HG03521 (cell line): ENCODE measurements around the gene ITGA1.
"Not testable (repeated sequence)": the region's sequence is repeated elsewhere in the genome, so short reads cannot be mapped to it uniquely, and the experiment has no call there.

Source experiments
- ATAC-seq: cut with Tn5 transposase; IDR thresholded peaks from one replicate; pipeline ENCODE4 v1.9.1; 2021; ENCODE audit warnings: mild to moderate bottlenecking, moderate library complexity; ENCODE audit not compliant: unreplicated experiment

ITGA1 gene

DNA sequence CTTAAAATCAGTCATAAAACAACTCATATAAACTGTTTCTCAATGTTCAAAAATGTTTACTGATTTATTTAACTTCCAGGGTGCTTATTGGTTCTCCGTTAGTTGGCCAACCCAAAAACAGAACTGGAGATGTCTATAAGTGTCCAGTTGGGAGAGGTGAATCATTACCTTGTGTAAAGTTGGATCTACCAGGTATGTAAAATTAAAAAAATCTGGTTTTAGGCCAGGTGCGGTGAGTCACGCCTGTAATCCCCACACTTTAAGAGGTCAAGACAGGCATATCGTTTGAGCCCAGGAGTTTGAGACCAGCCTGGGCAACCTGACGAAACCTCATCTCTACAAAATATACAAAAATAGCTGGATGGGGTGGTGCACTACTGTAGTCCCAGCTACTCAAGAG lies 73.7 kb downstream of the ITGA1 start:
- ATAC-seq: no peak

- ATAC-seq: no peak
These were observed 76.1 kb downstream of the ITGA1 start for GRCh38 chr5:52863715-52864290.

DNA sequence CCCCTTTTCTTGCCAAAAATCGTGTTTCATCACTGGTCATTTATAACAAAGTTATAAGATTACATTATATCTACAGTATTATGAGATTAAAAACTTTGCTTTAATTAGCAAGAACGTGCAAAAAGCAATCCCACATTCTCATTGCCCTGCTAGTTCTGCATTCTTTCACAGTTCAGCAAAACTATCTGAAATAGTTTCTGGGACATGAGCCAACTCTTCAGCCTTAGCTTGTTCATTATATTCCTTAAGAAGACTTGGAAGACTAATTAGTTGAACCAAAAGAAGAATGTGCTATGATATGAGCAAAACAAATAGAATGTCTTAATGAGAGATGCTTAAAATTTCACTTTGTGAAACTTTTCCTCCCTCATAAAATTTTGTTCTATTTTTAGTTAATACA lies 76.7 kb downstream of the ITGA1 start:
- ATAC-seq: no peak

GRCh38 chr5:52864884-52865283 lies 77.2 kb downstream of the ITGA1 start:
- no peak for ATAC-seq

- ATAC-seq: not testable (repeated sequence)
These were observed 78.3 kb downstream of the ITGA1 start for GRCh38 chr5:52865991-52866390.

- ATAC-seq: no peak
These were observed 80.1 kb downstream of the ITGA1 start for GRCh38 chr5:52867809-52868208.

DNA sequence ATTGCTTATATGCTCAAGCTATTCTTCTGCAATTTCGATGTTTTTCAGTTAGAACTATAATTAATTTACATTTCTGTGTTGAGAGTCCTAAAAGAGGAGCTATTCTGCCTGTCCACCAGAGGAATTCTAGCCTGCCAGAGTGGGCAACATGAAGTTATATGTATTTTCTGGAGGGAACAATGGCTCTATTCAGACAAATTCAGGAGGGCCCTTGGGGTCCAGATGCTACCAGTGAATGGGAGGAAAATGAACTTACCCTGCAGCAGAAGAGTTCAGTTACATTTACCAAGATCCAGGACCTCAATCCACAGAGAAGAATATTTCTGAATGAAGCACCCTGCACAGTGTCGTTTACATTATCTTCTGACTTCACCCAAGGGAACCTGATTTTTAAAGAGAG lies 80.7 kb downstream of the ITGA1 start:
- no peak for ATAC-seq

DNA sequence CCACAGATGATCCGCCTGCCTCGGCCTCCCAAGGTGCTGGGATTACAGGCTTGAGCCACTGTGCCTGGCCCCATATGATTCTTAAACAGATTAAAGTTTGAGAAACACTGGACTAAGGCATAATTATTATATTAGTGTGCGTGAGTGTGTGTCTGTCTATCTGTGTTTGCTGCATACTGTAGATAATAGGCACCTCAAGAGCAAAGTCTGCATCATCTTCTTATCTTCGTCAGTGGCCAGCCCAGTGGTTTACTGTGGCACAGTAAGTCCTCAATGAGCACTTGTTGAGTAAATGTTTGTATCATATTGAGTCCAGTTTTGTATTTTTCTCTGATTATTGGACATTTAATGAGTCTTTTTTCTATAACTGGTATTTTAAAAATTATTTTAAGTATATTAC lies 81.7 kb downstream of the ITGA1 start:
- no peak for ATAC-seq

GRCh38 chr5:52870448-52870847 lies 82.7 kb downstream of the ITGA1 start:
- no peak for ATAC-seq

- ATAC-seq: no peak
These were observed 88.1 kb downstream of the ITGA1 start for GRCh38 chr5:52875827-52876226.

DNA sequence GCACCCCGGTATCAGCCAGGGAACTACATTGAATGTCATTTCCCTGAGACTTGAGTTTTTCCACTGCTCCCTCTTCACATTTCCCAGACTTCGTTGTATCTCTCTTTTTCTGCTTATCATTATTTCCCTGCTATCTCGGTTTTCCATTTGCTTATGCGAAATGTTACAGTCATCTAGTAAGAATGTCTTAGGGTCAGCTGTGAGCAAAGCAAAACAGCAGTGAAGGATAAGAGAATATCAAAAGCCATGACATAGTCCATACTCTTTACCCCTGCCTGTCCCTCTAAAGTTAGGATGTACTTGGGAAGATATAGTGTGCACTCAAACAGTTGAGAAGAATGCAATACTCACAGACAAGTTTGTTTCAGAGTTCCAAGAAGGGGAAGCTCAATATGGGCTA lies 88.7 kb downstream of the ITGA1 start:
- ATAC-seq: no peak

DNA sequence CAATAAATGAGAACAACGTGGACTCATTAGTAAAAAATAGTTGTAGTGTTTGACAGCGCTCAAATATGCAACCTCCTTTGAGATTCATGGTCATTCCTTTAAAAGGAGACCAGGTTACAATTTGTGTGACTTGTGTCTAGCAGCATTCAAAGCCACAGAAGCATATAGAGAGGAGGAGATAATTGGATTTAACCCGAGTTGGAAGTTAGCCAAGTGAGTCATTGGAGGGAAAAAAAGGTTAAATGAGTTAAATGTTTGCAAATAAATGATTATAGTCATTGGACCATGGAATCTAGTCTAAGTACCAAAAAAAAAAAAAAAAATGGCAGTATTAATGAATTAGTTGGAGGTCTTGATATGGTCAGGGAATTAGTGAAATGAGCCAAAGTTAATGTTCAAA lies 90.9 kb downstream of the ITGA1 start:
- ATAC-seq: no peak

GRCh38 chr5:52880541-52880940 lies 92.8 kb downstream of the ITGA1 start:
- ATAC-seq: no peak

- ATAC-seq: no peak
These were observed 93.8 kb downstream of the ITGA1 start for GRCh38 chr5:52881468-52881867.

- no peak for ATAC-seq
These were observed 95.4 kb downstream of the ITGA1 start for GRCh38 chr5:52883110-52883509.

GRCh38 chr5:52884453-52884852 lies 96.7 kb downstream of the ITGA1 start:
- ATAC-seq: no peak

DNA sequence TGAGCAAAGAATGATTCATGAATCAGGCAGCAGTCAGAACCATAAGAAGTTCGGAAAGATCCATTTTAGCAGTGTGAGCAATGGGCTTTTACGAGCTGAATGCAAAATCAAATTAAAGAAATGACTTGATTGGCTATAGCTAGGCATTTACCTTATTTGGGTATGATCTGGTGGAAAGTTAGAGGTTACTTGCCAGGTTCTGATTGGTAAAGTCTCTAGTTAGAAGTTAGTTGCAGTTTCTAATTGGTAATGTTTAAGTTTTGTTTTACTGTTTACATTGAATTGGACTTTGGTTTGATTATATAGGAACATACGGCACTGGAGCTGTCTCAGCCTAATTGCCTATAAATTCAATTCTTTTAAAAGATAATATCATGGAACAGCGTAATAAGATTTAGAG lies 97.9 kb downstream of the ITGA1 start:
- no peak for ATAC-seq

DNA sequence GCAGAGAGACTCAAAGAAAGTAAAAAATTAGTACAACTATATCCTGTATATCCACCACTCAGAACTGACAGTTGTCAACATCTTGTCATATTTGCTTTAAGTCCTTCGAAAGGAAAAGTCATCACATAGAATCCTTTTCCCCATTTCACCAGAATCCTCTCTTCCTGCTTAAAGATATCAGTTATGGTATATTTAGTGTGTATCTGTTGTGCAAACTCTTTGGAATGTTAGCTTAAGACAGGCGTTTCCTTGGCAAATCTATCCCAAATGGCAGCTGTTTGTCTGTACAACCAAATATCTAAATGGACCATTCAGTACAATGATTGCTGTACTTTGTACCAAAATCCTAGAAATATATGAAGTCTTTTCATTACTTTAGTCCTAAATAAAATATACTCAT lies 98.5 kb downstream of the ITGA1 start:
- ATAC-seq: no peak

- no peak for ATAC-seq
These were observed 99.3 kb downstream of the ITGA1 start for GRCh38 chr5:52887066-52887465.

DNA sequence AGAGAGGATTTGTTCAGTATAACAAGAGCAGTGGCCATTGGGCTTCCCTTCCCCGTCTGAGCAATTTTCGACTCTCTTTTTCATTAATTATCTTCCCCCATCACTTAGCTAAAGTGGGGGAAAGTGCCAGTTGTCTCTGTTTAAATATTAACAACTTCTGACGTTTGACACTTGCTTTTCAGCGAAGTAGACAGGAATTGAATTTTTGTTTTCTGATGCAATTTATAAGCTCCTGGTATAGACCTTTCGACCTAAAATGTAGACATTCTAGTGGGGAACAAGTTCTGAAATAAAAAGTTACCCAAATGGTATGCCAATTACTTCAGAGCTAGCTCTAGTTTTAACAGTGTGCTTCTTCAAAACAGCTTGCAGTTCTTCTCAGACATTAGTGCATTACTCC lies 100.6 kb downstream of the ITGA1 start:
- no peak for ATAC-seq

DNA sequence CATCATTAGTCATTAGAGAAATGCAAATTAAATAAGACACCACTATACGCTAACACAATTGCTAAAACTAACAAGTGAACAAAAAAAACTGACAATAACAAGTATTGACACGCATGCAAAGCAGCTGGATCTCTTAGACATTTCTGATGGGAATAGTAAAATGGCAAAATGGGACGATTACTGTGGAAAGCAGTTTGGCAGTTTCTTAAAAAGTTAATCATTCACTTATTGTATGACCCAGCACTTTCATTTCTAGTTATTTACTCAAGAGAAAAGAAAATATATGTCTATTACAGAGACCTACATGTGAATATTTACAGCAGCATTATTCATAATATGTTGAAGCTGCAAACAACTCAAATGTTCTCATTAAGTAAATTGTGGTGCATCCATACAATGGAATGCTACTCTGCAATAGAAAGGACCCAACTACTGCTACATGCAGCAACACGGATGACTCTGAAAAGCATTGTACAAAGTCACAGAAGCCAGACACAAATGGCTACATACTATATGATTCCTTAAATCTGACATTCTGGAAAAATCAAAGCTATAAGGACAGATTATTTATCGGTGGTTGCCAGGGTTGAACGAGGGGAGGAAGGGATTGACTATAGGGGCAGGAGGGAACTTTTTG lies 104.6 kb downstream of the ITGA1 start:
- no peak for ATAC-seq

DNA sequence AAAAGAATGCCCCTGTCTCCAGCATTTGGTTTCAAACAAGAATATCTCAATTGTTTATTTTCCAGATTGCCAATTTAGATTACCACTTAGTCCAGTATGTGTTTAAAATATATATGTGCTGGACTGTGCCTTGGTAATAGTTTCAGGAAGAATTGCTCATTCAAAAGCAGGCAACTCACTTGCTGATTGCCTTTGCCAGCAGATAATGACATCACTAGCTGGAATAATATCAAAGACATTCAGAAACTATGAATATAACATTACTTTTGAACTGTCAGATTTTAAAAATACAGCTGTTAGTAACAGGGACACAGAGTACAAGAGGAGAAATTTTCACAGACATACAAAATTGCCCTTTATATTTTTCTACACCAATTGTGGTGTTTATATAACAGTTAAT lies 105.4 kb downstream of the ITGA1 start:
- ATAC-seq: no peak

DNA sequence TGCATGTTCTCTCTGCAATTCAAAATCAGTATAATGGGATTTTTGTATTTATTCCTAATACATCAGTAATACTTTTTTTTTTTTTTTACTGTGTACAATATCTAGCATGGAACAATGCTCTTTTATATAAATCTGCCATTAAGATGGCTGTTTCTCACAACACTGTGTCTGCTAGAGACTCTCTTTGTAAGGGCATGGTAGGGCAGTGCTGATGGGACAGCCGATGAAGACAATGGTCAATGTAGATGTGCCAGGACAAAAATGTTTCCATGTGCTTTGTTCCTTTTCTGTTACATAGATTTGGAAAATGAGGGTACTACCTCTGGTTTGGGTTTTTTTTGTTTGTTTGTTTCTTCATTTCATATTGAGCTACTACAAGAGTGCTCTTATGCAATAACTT lies 106.1 kb downstream of the ITGA1 start:
- no peak for ATAC-seq
